PC-3 (cell line): ENCODE measurements around the gene SLC38A8. TPM values are rescaled to one million over a fixed set of nuclear protein-coding genes. Genes with fewer than 3 reads are reported as not detected.

ENCODE experiments used
- ATAC-seq: fragments of 200-7000 bp; cut with Tn5 transposase; 2 replicates; pipeline ENCODE4 v1.9.1; 2020; ENCODE audit warnings: mild to moderate bottlenecking, moderate library complexity
- BruUV-seq: library from RNA; stranded (reverse); fragments of 400-500 nt; replicated peaks from 2 replicates; lab custom pipeline; 2021; lab: Mats Ljungman, UMichigan
- CTCF ChIA-PET: fragments of 300-600 bp; sonication (Branson Sonifier 250); formaldehyde crosslinking; loops from one replicate; lab custom pipeline; 2022; ENCODE audit warnings: antibody characterized with exemption; lab: Charles Lee
- POLR2A ChIA-PET: fragments of 300-600 bp; sonication (Branson Sonifier 250); formaldehyde crosslinking; loops from one replicate; lab custom pipeline; 2022; ENCODE audit warnings: antibody characterized with exemption; ENCODE audit not compliant: unreplicated experiment; lab: Charles Lee
- DNase-seq: peaks from one replicate; pipeline ENCODE4 v3.0.0-alpha.2; 2015
- H2AFZ ChIP-seq: fragments of 300-600 bp; sonication (generic); 2 replicates; pipeline ENCODE4 v1.6.0; 2016; ENCODE audit warnings: antibody characterized with exemption, low read length
- H3F3A ChIP-seq: fragments of 300-600 bp; sonication (generic); one replicate; pipeline ENCODE4 v1.6.0; 2017; ENCODE audit warnings: antibody characterized with exemption, low read length, control low read depth, mild to moderate bottlenecking; ENCODE audit not compliant: unreplicated experiment
- H3K27ac ChIP-seq: fragments of 300-600 bp; sonication (generic); 2 replicates; pipeline ENCODE4 v1.5.1; 2016; ENCODE audit warnings: mild to moderate bottlenecking, low read length
- H3K27me3 ChIP-seq: fragments of 300-600 bp; sonication (generic); 2 replicates; pipeline ENCODE4 v1.6.1; 2016; ENCODE audit warnings: low read length, mixed read lengths
- H3K36me3 ChIP-seq: fragments of 300-600 bp; sonication (generic); 2 replicates; pipeline ENCODE4 v1.6.1; 2016; ENCODE audit warnings: low read depth, mixed run types, low read length, mixed read lengths
- H3K4me1 ChIP-seq: fragments of 300-600 bp; sonication (generic); 2 replicates; pipeline ENCODE4 v1.5.1; 2016; ENCODE audit warnings: low read length; ENCODE audit not compliant: insufficient read depth
- H3K4me2 ChIP-seq: fragments of 300-600 bp; sonication (generic); 2 replicates; pipeline ENCODE4 v1.6.0; 2016; ENCODE audit warnings: low read length
- H3K4me3 ChIP-seq: fragments of 300-600 bp; sonication (generic); 2 replicates; pipeline ENCODE4 v1.5.1; 2016; ENCODE audit warnings: mild to moderate bottlenecking, low read length, mixed read lengths
- H3K79me2 ChIP-seq: fragments of 300-600 bp; sonication (generic); 2 replicates; pipeline ENCODE4 v1.6.1; 2017; ENCODE audit warnings: low read length, mixed read lengths
- H3K9ac ChIP-seq: fragments of 300-600 bp; sonication (generic); 2 replicates; pipeline ENCODE4 v1.6.0; 2016; ENCODE audit warnings: mild to moderate bottlenecking, low read length
- H3K9me2 ChIP-seq: fragments of 300-600 bp; sonication (generic); replicated peaks from 2 replicates; pipeline ENCODE4 v1.6.1; 2016; ENCODE audit warnings: mixed run types, low read length, mixed read lengths
- H3K9me3 ChIP-seq: fragments of 300-600 bp; sonication (generic); 2 replicates; pipeline ENCODE4 v1.6.1; 2016; ENCODE audit warnings: low read length, mixed read lengths
- H4K20me1 ChIP-seq: fragments of 300-600 bp; sonication (generic); 2 replicates; pipeline ENCODE4 v1.6.1; 2016; ENCODE audit warnings: low read length, mixed read lengths
- CTCF ChIP-seq: fragments of 300-600 bp; sonication (generic); conservative IDR thresholded peaks from 2 replicates; pipeline ENCODE4 v1.5.1; 2017; ENCODE audit warnings: antibody characterized with exemption, low read depth, mild to moderate bottlenecking, low read length
- EZH2 ChIP-seq: fragments of 300-600 bp; sonication (generic); IDR thresholded peaks from one replicate; pipeline ENCODE4 v1.6.1; 2017; ENCODE audit warnings: antibody characterized with exemption, mild to moderate bottlenecking, low read length; ENCODE audit not compliant: unreplicated experiment
- EZH2phosphoT487 ChIP-seq: fragments of 300-600 bp; sonication (generic); IDR thresholded peaks from 2 replicates; pipeline ENCODE4 v1.6.1; 2018; ENCODE audit warnings: mild to moderate bottlenecking, antibody characterized with exemption, low read length, borderline replicate concordance
- intact Hi-C: fragments of 100-400 bp; cut with micrococcal nuclease; formaldehyde crosslinking; loops from 2 replicates; pipeline ENCODE4 v1.9.0; 2023
- total RNA-seq: library from RNA; depleted of rRNA; stranded (reverse); fragments of >200 nt; gene quantifications from 2 replicates; pipeline ENCODE4 v1.2.3, GENCODE V29; 2014

The SLC38A8 gene
- total RNA-seq, 1 experiment from 2014 or later = not detected

GRCh38 chr16:84021488-84021887 is 21.1 kb downstream of the SLC38A8 start:
- no peaks in the 10 kb centered on the region for H4K20me1 ChIP-seq
- H3K27me3 ChIP-seq = no peaks in the 10 kb centered on the region
- no peak overlapping the region for H3K4me3 ChIP-seq
- intact Hi-C loops = no loop called here
- ChIA-PET CTCF (no interaction called here), POLR2A (no interaction called here)
- TF ChIP-seq EZH2phosphoT487 (no peak), CTCF (no peak), EZH2 (no peak)
- H3K36me3 ChIP-seq = no peaks in the 10 kb centered on the region
- H3K4me2 ChIP-seq = no peak overlapping the region
- H3K4me1 ChIP-seq = peaks cover 25% of the 10 kb centered on the region
- no peak overlapping the region for H3K27ac ChIP-seq
- H3K79me2 ChIP-seq = no peaks in the 10 kb centered on the region
- H3F3A ChIP-seq = no peaks in the 10 kb centered on the region
- no peak overlapping the region for H2AFZ ChIP-seq
- ATAC-seq (no peak), DNase-seq (no peak)
- BruUV-seq = no TSS peak
- no peaks in the 10 kb centered on the region for H3K9me3 ChIP-seq
- no peak overlapping the region for H3K9ac ChIP-seq
- no peaks in the 10 kb centered on the region for H3K9me2 ChIP-seq

GRCh38 chr16:84020353-84020752 is 22.2 kb downstream of the SLC38A8 start:
- ChIA-PET CTCF (no interaction called here), POLR2A (no interaction called here)
- no peaks in the 10 kb centered on the region for H3K36me3 ChIP-seq
- no peak overlapping the region for H2AFZ ChIP-seq
- peaks cover 18% of the 10 kb centered on the region for H3K4me1 ChIP-seq
- DNase-seq = no peak
- H3K4me2 ChIP-seq = no peak overlapping the region
- no peaks in the 10 kb centered on the region for H4K20me1 ChIP-seq
- H3K27ac ChIP-seq = no peak overlapping the region
- no TSS peak for BruUV-seq
- no peaks in the 10 kb centered on the region for H3F3A ChIP-seq
- H3K9me2 ChIP-seq = no peaks in the 10 kb centered on the region
- ATAC-seq = no peak
- no peaks in the 10 kb centered on the region for H3K9me3 ChIP-seq
- H3K9ac ChIP-seq = no peak overlapping the region
- intact Hi-C loops = no loop called here
- H3K27me3 ChIP-seq = no peaks in the 10 kb centered on the region
- H3K79me2 ChIP-seq = no peaks in the 10 kb centered on the region
- TF ChIP-seq EZH2 (no peak), CTCF (no peak), EZH2phosphoT487 (no peak)
- no peak overlapping the region for H3K4me3 ChIP-seq

GRCh38 chr16:84018710-84019109 is 23.9 kb downstream of the SLC38A8 start:
- H3K9me2 ChIP-seq = no peaks in the 10 kb centered on the region
- no peak overlapping the region for H3K27ac ChIP-seq
- H3K4me2 ChIP-seq = no peak overlapping the region
- ChIA-PET CTCF (no interaction called here), POLR2A (no interaction called here)
- H3K4me3 ChIP-seq = no peak overlapping the region
- no peaks in the 10 kb centered on the region for H3K36me3 ChIP-seq
- peaks cover 7% of the 10 kb centered on the region for H3K4me1 ChIP-seq
- no peaks in the 10 kb centered on the region for H3K9me3 ChIP-seq
- H3F3A ChIP-seq = no peaks in the 10 kb centered on the region
- no peak overlapping the region for H3K9ac ChIP-seq
- DNase-seq = no peak
- no peaks in the 10 kb centered on the region for H3K27me3 ChIP-seq
- no peak for ATAC-seq
- intact Hi-C loops = no loop called here
- no TSS peak for BruUV-seq
- no peak overlapping the region for H2AFZ ChIP-seq
- H3K79me2 ChIP-seq = no peaks in the 10 kb centered on the region
- TF ChIP-seq EZH2phosphoT487 = no peak
- TF ChIP-seq CTCF = no peak
- TF ChIP-seq EZH2 = no peak
- no peaks in the 10 kb centered on the region for H4K20me1 ChIP-seq
